SK-N-SH treated with all-trans-retinoic acid at 6 μM for 48 hours (cell line): ENCODE data around the gene BCL2L14.

ENCODE experiments used
- CREB5 ChIP-seq: fragments of 250-450 bp; sonication (Bioruptor Pico); IDR thresholded peaks from 2 replicates; pipeline ENCODE4 v1.5.1; 2020; ENCODE audit warnings: low read depth, mild to moderate bottlenecking, moderate library complexity
- CSRNP3 ChIP-seq: fragments of 250-450 bp; sonication (Bioruptor Pico); IDR thresholded peaks from 2 replicates; pipeline ENCODE4 v1.5.1; 2021; ENCODE audit warnings: mild to moderate bottlenecking, moderate library complexity
- RARB ChIP-seq: fragments of 250-450 bp; sonication (Bioruptor Pico); IDR thresholded peaks from 2 replicates; pipeline ENCODE4 v1.8.0; 2021; ENCODE audit warnings: mild to moderate bottlenecking, moderate library complexity
- SNAI2 ChIP-seq: fragments of 250-450 bp; sonication (Bioruptor Pico); IDR thresholded peaks from 2 replicates; pipeline ENCODE4 v1.5.0; 2020; ENCODE audit warnings: mild to moderate bottlenecking, moderate library complexity
- TOX ChIP-seq: fragments of 250-450 bp; sonication (Bioruptor Pico); IDR thresholded peaks from 2 replicates; pipeline ENCODE4 v1.8.0; 2021; ENCODE audit warnings: mild to moderate bottlenecking, moderate library complexity, borderline replicate concordance
- ZFP30 ChIP-seq: fragments of 450-650 bp; formaldehyde crosslinking; IDR thresholded peaks from 2 replicates; pipeline ENCODE4 v1.5.0; 2022; ENCODE audit warnings: mild to moderate bottlenecking, moderate library complexity
- ZNF565 ChIP-seq: fragments of 450-650 bp; formaldehyde crosslinking; conservative IDR thresholded peaks from 2 replicates; pipeline ENCODE4 v1.5.0; 2020; ENCODE audit warnings: low read depth, mild to moderate bottlenecking, moderate library complexity
- ZNF70 ChIP-seq: fragments of 450-650 bp; formaldehyde crosslinking; IDR thresholded peaks from 2 replicates; pipeline ENCODE4 v1.5.0; 2020; ENCODE audit warnings: mild to moderate bottlenecking, moderate library complexity
- ZNF8 ChIP-seq: fragments of 450-650 bp; formaldehyde crosslinking; IDR thresholded peaks from 2 replicates; pipeline ENCODE4 v1.5.0; 2020; ENCODE audit warnings: mild to moderate bottlenecking, moderate library complexity

GRCh38 chr12:12032851-12033797 lies 37.6 kb upstream of the BCL2L14 start:
- TF ChIP-seq ZNF565 (CRISPR knock-in tag), result no peak
- no peak for TF ChIP-seq CREB5
- no peak for TF ChIP-seq ZNF70 (CRISPR knock-in tag)
- no peak for TF ChIP-seq SNAI2 (CRISPR knock-in tag)
- TF ChIP-seq TOX, result no peak
- TF ChIP-seq ZNF8 (CRISPR knock-in tag), result no peak
- no peak for TF ChIP-seq ZFP30 (CRISPR knock-in tag)
- TF ChIP-seq CSRNP3 (CRISPR knock-in tag), result no peak
- no peak for TF ChIP-seq RARB (CRISPR knock-in tag)
